Measurements from ENCODE around the gene PPP1R9B.

The PPP1R9B gene

GRCh38 chr17:50117202-50118051 is 33.0 kb downstream of the PPP1R9B start:
- Histone ChIP-seq H3K27me3 (ENCODE audit: insufficient read depth, insufficient read length) (peaks cover 24% of the 10 kb centered on the region), H3K9me3 (ENCODE audit: insufficient read depth, low read length) (no peaks in the 10 kb centered on the region), H3K9ac (ENCODE audit: insufficient read length, low read depth) (peak overlapping the region; percentile 76), H3K36me3 (ENCODE audit: insufficient read depth, insufficient read length, low read length) (peaks cover 10% of the 10 kb centered on the region), H3K4me3 (ENCODE audit: insufficient read length, low read depth) (peak overlapping the region; percentile 31), H3K4me1 (ENCODE audit: insufficient read depth, insufficient read length) (peaks cover 28% of the 10 kb centered on the region)
- peak; percentile 70 for DNase-seq (ENCODE audit: low read depth, low spot score)
- TF ChIP-seq ZNF274 (IDR thresholded peaks at IDR 0.05; ENCODE audit: low read depth, low read length) (no peak), YY1 (IDR thresholded peaks at IDR 0.05; ENCODE audit: insufficient read depth, insufficient read length) (no peak), SUZ12 (IDR thresholded peaks at IDR 0.05; ENCODE audit: extremely low read depth, insufficient read depth, insufficient read length) (no peak)

GRCh38 chr17:50115756-50116155 is 34.7 kb downstream of the PPP1R9B start:
- H3K9ac ChIP-seq (ENCODE audit: insufficient read length, low read depth), result no peak overlapping the region
- TF ChIP-seq YY1 (IDR thresholded peaks at IDR 0.05; ENCODE audit: insufficient read depth, insufficient read length) (no peak), ZNF274 (IDR thresholded peaks at IDR 0.05; ENCODE audit: low read depth, low read length) (no peak), SUZ12 (IDR thresholded peaks at IDR 0.05; ENCODE audit: extremely low read depth, insufficient read depth, insufficient read length) (no peak)
- H3K36me3 ChIP-seq (ENCODE audit: insufficient read depth, insufficient read length, low read length), result peaks cover 16% of the 10 kb centered on the region
- no peak for DNase-seq (ENCODE audit: low read depth, low spot score)
- H3K27me3 ChIP-seq (ENCODE audit: insufficient read depth, insufficient read length), result peaks cover 24% of the 10 kb centered on the region
- H3K4me1 ChIP-seq (ENCODE audit: insufficient read depth, insufficient read length), result peaks cover 31% of the 10 kb centered on the region
- H3K4me3 ChIP-seq (ENCODE audit: insufficient read length, low read depth), result no peak overlapping the region
- no peaks in the 10 kb centered on the region for H3K9me3 ChIP-seq (ENCODE audit: insufficient read depth, low read length)

GRCh38 chr17:50114849-50115357 is 35.6 kb downstream of the PPP1R9B start:
- Histone ChIP-seq H3K9ac (ENCODE audit: insufficient read length, low read depth) (no peak overlapping the region), H3K9me3 (ENCODE audit: insufficient read depth, low read length) (no peaks in the 10 kb centered on the region), H3K4me1 (ENCODE audit: insufficient read depth, insufficient read length) (peaks cover 31% of the 10 kb centered on the region), H3K27me3 (ENCODE audit: insufficient read depth, insufficient read length) (peaks cover 22% of the 10 kb centered on the region), H3K4me3 (ENCODE audit: insufficient read length, low read depth) (no peak overlapping the region), H3K36me3 (ENCODE audit: insufficient read depth, insufficient read length, low read length) (peaks cover 23% of the 10 kb centered on the region)
- TF ChIP-seq YY1 (IDR thresholded peaks at IDR 0.05; ENCODE audit: insufficient read depth, insufficient read length) (no peak), ZNF274 (IDR thresholded peaks at IDR 0.05; ENCODE audit: low read depth, low read length) (no peak), SUZ12 (IDR thresholded peaks at IDR 0.05; ENCODE audit: extremely low read depth, insufficient read depth, insufficient read length) (no peak)
- DNase-seq (ENCODE audit: low read depth, low spot score), result no peak

DNA sequence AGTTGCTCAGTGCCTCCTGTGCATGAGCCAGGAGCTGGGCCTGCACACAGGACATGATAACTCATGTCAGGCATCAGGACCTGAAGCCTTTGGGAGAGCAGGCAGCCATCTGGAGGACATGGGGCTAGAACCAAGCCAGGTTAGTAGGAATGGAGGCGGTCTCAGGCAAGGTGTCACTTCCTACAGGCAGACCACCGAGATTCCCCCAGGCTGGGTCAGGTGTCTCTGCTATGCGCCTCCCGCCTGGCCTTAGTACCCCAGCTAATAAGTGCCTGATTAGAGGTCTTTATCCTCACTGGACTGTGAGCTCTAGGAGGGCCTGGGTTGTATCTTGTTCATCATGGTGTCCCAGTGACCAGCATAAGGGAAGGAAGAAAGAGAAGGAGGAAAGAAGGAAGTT is 36.1 kb downstream of the PPP1R9B start:
- Histone ChIP-seq H3K9me3 (ENCODE audit: insufficient read depth, low read length) (no peaks in the 10 kb centered on the region), H3K4me3 (ENCODE audit: insufficient read length, low read depth) (no peak overlapping the region), H3K36me3 (ENCODE audit: insufficient read depth, insufficient read length, low read length) (peaks cover 27% of the 10 kb centered on the region), H3K27me3 (ENCODE audit: insufficient read depth, insufficient read length) (peaks cover 19% of the 10 kb centered on the region), H3K9ac (ENCODE audit: insufficient read length, low read depth) (no peak overlapping the region), H3K4me1 (ENCODE audit: insufficient read depth, insufficient read length) (peaks cover 31% of the 10 kb centered on the region)
- no peak for DNase-seq (ENCODE audit: low read depth, low spot score)
- TF ChIP-seq ZNF274 (IDR thresholded peaks at IDR 0.05; ENCODE audit: low read depth, low read length) (no peak), SUZ12 (IDR thresholded peaks at IDR 0.05; ENCODE audit: extremely low read depth, insufficient read depth, insufficient read length) (no peak), YY1 (IDR thresholded peaks at IDR 0.05; ENCODE audit: insufficient read depth, insufficient read length) (no peak)

- DNase-seq (ENCODE audit: low read depth, low spot score), result no peak
- no peak overlapping the region for H3K4me3 ChIP-seq (ENCODE audit: insufficient read length, low read depth)
- H3K36me3 ChIP-seq (ENCODE audit: insufficient read depth, insufficient read length, low read length), result peaks cover 31% of the 10 kb centered on the region
- H3K27me3 ChIP-seq (ENCODE audit: insufficient read depth, insufficient read length), result peaks cover 12% of the 10 kb centered on the region
- TF ChIP-seq SUZ12 (IDR thresholded peaks at IDR 0.05; ENCODE audit: extremely low read depth, insufficient read depth, insufficient read length) (no peak), ZNF274 (IDR thresholded peaks at IDR 0.05; ENCODE audit: low read depth, low read length) (no peak), YY1 (IDR thresholded peaks at IDR 0.05; ENCODE audit: insufficient read depth, insufficient read length) (no peak)
- H3K4me1 ChIP-seq (ENCODE audit: insufficient read depth, insufficient read length), result peaks cover 31% of the 10 kb centered on the region
- no peak overlapping the region for H3K9ac ChIP-seq (ENCODE audit: insufficient read length, low read depth)
- no peaks in the 10 kb centered on the region for H3K9me3 ChIP-seq (ENCODE audit: insufficient read depth, low read length)
Observed at GRCh38 chr17:50113624-50114320, 36.7 kb downstream of the PPP1R9B start.

GRCh38 chr17:50112694-50113093 is 37.8 kb downstream of the PPP1R9B start:
- Histone ChIP-seq H3K4me3 (ENCODE audit: insufficient read length, low read depth) (no peak overlapping the region), H3K9me3 (ENCODE audit: insufficient read depth, low read length) (no peaks in the 10 kb centered on the region), H3K36me3 (ENCODE audit: insufficient read depth, insufficient read length, low read length) (peaks cover 35% of the 10 kb centered on the region), H3K9ac (ENCODE audit: insufficient read length, low read depth) (peak overlapping the region; percentile 66), H3K4me1 (ENCODE audit: insufficient read depth, insufficient read length) (peaks cover 37% of the 10 kb centered on the region), H3K27me3 (ENCODE audit: insufficient read depth, insufficient read length) (peaks cover 3% of the 10 kb centered on the region)
- no peak for DNase-seq (ENCODE audit: low read depth, low spot score)
- no peak for TF ChIP-seq ZNF274 (IDR thresholded peaks at IDR 0.05; ENCODE audit: low read depth, low read length)
- no peak for TF ChIP-seq SUZ12 (IDR thresholded peaks at IDR 0.05; ENCODE audit: extremely low read depth, insufficient read depth, insufficient read length)
- TF ChIP-seq YY1 (IDR thresholded peaks at IDR 0.05; ENCODE audit: insufficient read depth, insufficient read length), result no peak

Measured in NT2/D1 (cell line).